H7 (cell line): ENCODE results near the gene LRRC27. TPM values are rescaled to one million over a fixed set of nuclear protein-coding genes. Genes with fewer than 3 reads are reported as not detected.
A peak's percentile ranks its signal among the peaks of the same experiment; 100 is the strongest.

Experiments
- DNase-seq: peaks from one replicate; pipeline ENCODE4 v3.0.0; 2012
- H3K27me3 ChIP-seq: 2 replicates; pipeline ENCODE4 v1.6.0; 2011; ENCODE audit warnings: mild to moderate bottlenecking, low read length; ENCODE audit not compliant: control insufficient read depth, insufficient read depth
- H3K36me3 ChIP-seq: replicated peaks from 2 replicates; pipeline ENCODE4 v1.5.1; 2011; ENCODE audit warnings: low read length; ENCODE audit not compliant: control insufficient read depth, insufficient read depth
- H3K4me3 ChIP-seq: 2 replicates; pipeline ENCODE4 v1.5.1; 2011; ENCODE audit warnings: low read depth, mild to moderate bottlenecking, control low read depth, low read length, moderate library complexity; ENCODE audit not compliant: insufficient read depth
- total RNA-seq: library from RNA; depleted of rRNA; stranded (reverse); fragments of >200 nt; shearing (Covaris generic); gene quantifications from 2 replicates; pipeline ENCODE4 v1.2.3, GENCODE V29; 2014

Gene LRRC27
- total RNA-seq, 1 experiment from 2014 or later = 4.0 TPM

- peak; percentile 70 for DNase-seq
- H3K4me3 ChIP-seq = no peak overlapping the region
- no peaks in the 10 kb centered on the region for H3K36me3 ChIP-seq
- H3K27me3 ChIP-seq = peaks cover 5% of the 10 kb centered on the region
Observed at GRCh38 chr10:132400547-132401151, 68.7 kb downstream of the LRRC27 start.

- Histone ChIP-seq H3K36me3 (no peaks in the 10 kb centered on the region), H3K27me3 (peaks cover 5% of the 10 kb centered on the region), H3K4me3 (no peak overlapping the region)
- peak; percentile 39 for DNase-seq
Observed at GRCh38 chr10:132401401-132402118, 69.6 kb downstream of the LRRC27 start.

GRCh38 chr10:132402781-132403241, 70.8 kb downstream of the LRRC27 start:
- Histone ChIP-seq H3K27me3 (peaks cover 4% of the 10 kb centered on the region), H3K4me3 (no peak overlapping the region), H3K36me3 (no peaks in the 10 kb centered on the region)
- peak; percentile 64 for DNase-seq

- DNase-seq = no peak
- no peaks in the 10 kb centered on the region for H3K27me3 ChIP-seq
- H3K4me3 ChIP-seq = no peak overlapping the region
- no peaks in the 10 kb centered on the region for H3K36me3 ChIP-seq
Observed at GRCh38 chr10:132403511-132404168, 71.6 kb downstream of the LRRC27 start.

GRCh38 chr10:132404169-132404880, 72.3 kb downstream of the LRRC27 start:
- no peaks in the 10 kb centered on the region for H3K27me3 ChIP-seq
- no peak for DNase-seq
- H3K4me3 ChIP-seq = no peak overlapping the region
- H3K36me3 ChIP-seq = no peaks in the 10 kb centered on the region

GRCh38 chr10:132404911-132405462, 73.0 kb downstream of the LRRC27 start:
- H3K36me3 ChIP-seq = no peaks in the 10 kb centered on the region
- no peak overlapping the region for H3K4me3 ChIP-seq
- H3K27me3 ChIP-seq = no peaks in the 10 kb centered on the region
- peak; percentile 96 for DNase-seq

- Histone ChIP-seq H3K27me3 (no peaks in the 10 kb centered on the region), H3K36me3 (no peaks in the 10 kb centered on the region), H3K4me3 (no peak overlapping the region)
- no peak for DNase-seq
Observed at GRCh38 chr10:132405463-132405991, 73.5 kb downstream of the LRRC27 start.

GRCh38 chr10:132406181-132406580, 74.2 kb downstream of the LRRC27 start:
- Histone ChIP-seq H3K36me3 (no peaks in the 10 kb centered on the region), H3K27me3 (no peaks in the 10 kb centered on the region), H3K4me3 (no peak overlapping the region)
- DNase-seq = no peak

GRCh38 chr10:132406750-132407149, 74.8 kb downstream of the LRRC27 start:
- Histone ChIP-seq H3K36me3 (no peaks in the 10 kb centered on the region), H3K4me3 (no peak overlapping the region), H3K27me3 (no peaks in the 10 kb centered on the region)
- DNase-seq = peak; percentile 68

- Histone ChIP-seq H3K27me3 (no peaks in the 10 kb centered on the region), H3K4me3 (no peak overlapping the region), H3K36me3 (no peaks in the 10 kb centered on the region)
- peak; percentile 82 for DNase-seq
Observed at GRCh38 chr10:132407243-132407746, 75.3 kb downstream of the LRRC27 start.

- no peak overlapping the region for H3K4me3 ChIP-seq
- H3K27me3 ChIP-seq = no peaks in the 10 kb centered on the region
- DNase-seq = peak; percentile 97
- H3K36me3 ChIP-seq = no peaks in the 10 kb centered on the region
Observed at GRCh38 chr10:132407846-132408278, 75.9 kb downstream of the LRRC27 start.

- H3K27me3 ChIP-seq = no peaks in the 10 kb centered on the region
- H3K36me3 ChIP-seq = no peaks in the 10 kb centered on the region
- DNase-seq = peak; percentile 92
- no peak overlapping the region for H3K4me3 ChIP-seq
Observed at GRCh38 chr10:132408367-132408781, 76.4 kb downstream of the LRRC27 start.

GRCh38 chr10:132408823-132409666, 77.1 kb downstream of the LRRC27 start:
- H3K36me3 ChIP-seq = no peaks in the 10 kb centered on the region
- H3K4me3 ChIP-seq = no peak overlapping the region
- no peaks in the 10 kb centered on the region for H3K27me3 ChIP-seq
- DNase-seq = peak; percentile 85
